H1 (cell line): ENCODE data around the gene XDH. TPM values are rescaled to one million over a fixed set of nuclear protein-coding genes. Genes with fewer than 3 reads are reported as not detected.

ENCODE experiments used
- BACH1 ChIP-seq: IDR thresholded peaks from 2 replicates; pipeline ENCODE4 v1.6.1; 2012; ENCODE audit warnings: low read length, improper control_type of control experiment
- GABPA ChIP-seq: IDR thresholded peaks from 2 replicates; pipeline ENCODE4 v1.6.1; 2011; ENCODE audit warnings: mild to moderate bottlenecking, low read length, moderate library complexity, borderline replicate concordance; ENCODE audit not compliant: insufficient read depth
- SAP30 ChIP-seq: fragments of 300-600 bp; sonication (generic); IDR thresholded peaks from 2 replicates; pipeline ENCODE4 v1.7.1; 2012; ENCODE audit warnings: low read length, moderate library complexity, mild to moderate bottlenecking, inconsistent platforms; ENCODE audit not compliant: insufficient read depth, insufficient replicate concordance
- SIN3A ChIP-seq, 2 experiments: IDR thresholded peaks in 1 of 2; conservative IDR thresholded peaks in 1 of 2; 2 replicates each; pipeline ENCODE4 v1.6.1; 2011 to 2012; ENCODE audit warnings: low read length in 2 of 2, improper control_type of control experiment in 1 of 2, low read depth in 1 of 2, mild to moderate bottlenecking in 1 of 2
- polyA plus RNA-seq, 7 experiments: library from polyadenylated mRNA; depleted of rRNA in 3 of 7; stranded (reverse) in 5 of 7; unstranded in 2 of 7; fragments of >200 nt in 5 of 7; fragments of 200-250 nt in 2 of 7; gene quantifications; 1 replicate in 5 of 7; 2 replicates in 1 of 7; 4 replicates in 1 of 7; pipeline versions ENCODE4 v1.2.1 to v1.2.3, GENCODE V29; 2011 to 2013; ENCODE audit warnings: missing spikeins in 2 of 7, mixed read lengths in 2 of 7
- total RNA-seq: library from RNA; stranded (reverse); fragmentation: NEBNext Ultra II Directional; extraction: Animal tissue kit (Norgen Biotek cat#: 25700); gene quantifications from 2 replicates; pipeline ENCODE4 v1.2.1, GENCODE V29; 2021
- TF ChIP-seq, protein P1 (sequence below): fragments of 300-600 bp; sonication (generic); IDR thresholded peaks from 2 replicates; pipeline ENCODE4 v1.7.1; 2012; ENCODE audit warnings: low read length, moderate library complexity, mild to moderate bottlenecking, inconsistent platforms; ENCODE audit not compliant: insufficient replicate concordance
- TF ChIP-seq, protein P2 (sequence below): IDR thresholded peaks from 2 replicates; pipeline ENCODE4 v1.6.1; 2012; ENCODE audit warnings: inconsistent platforms

The XDH gene
- total and polyA plus RNA-seq, 2 of the 8 experiments (the other 6 are each of a cell fraction or from before 2014, with no cell fraction given), result 0.68 to 1.2 TPM

DNA sequence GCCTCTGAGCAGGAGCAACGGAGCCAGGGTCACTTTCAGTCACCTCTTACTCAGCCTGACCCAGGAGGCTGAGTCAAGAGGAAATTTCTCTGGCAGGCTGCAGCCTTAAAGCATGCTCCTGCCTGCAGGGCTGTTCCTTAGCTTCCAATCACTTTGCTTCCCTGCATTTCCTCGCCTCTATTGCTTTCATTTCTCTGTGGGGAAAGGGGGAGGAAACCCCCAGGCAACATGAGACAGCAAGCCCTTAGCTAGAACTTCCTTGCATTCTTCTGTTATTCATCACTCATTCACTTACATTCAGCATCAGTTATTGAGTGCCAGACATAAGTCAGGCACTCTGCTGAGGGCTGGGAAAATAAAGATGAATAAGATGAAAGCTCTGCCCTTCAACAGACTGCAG lies 13.0 kb downstream of the XDH start (continued):
- TF ChIP-seq, protein P1, sequence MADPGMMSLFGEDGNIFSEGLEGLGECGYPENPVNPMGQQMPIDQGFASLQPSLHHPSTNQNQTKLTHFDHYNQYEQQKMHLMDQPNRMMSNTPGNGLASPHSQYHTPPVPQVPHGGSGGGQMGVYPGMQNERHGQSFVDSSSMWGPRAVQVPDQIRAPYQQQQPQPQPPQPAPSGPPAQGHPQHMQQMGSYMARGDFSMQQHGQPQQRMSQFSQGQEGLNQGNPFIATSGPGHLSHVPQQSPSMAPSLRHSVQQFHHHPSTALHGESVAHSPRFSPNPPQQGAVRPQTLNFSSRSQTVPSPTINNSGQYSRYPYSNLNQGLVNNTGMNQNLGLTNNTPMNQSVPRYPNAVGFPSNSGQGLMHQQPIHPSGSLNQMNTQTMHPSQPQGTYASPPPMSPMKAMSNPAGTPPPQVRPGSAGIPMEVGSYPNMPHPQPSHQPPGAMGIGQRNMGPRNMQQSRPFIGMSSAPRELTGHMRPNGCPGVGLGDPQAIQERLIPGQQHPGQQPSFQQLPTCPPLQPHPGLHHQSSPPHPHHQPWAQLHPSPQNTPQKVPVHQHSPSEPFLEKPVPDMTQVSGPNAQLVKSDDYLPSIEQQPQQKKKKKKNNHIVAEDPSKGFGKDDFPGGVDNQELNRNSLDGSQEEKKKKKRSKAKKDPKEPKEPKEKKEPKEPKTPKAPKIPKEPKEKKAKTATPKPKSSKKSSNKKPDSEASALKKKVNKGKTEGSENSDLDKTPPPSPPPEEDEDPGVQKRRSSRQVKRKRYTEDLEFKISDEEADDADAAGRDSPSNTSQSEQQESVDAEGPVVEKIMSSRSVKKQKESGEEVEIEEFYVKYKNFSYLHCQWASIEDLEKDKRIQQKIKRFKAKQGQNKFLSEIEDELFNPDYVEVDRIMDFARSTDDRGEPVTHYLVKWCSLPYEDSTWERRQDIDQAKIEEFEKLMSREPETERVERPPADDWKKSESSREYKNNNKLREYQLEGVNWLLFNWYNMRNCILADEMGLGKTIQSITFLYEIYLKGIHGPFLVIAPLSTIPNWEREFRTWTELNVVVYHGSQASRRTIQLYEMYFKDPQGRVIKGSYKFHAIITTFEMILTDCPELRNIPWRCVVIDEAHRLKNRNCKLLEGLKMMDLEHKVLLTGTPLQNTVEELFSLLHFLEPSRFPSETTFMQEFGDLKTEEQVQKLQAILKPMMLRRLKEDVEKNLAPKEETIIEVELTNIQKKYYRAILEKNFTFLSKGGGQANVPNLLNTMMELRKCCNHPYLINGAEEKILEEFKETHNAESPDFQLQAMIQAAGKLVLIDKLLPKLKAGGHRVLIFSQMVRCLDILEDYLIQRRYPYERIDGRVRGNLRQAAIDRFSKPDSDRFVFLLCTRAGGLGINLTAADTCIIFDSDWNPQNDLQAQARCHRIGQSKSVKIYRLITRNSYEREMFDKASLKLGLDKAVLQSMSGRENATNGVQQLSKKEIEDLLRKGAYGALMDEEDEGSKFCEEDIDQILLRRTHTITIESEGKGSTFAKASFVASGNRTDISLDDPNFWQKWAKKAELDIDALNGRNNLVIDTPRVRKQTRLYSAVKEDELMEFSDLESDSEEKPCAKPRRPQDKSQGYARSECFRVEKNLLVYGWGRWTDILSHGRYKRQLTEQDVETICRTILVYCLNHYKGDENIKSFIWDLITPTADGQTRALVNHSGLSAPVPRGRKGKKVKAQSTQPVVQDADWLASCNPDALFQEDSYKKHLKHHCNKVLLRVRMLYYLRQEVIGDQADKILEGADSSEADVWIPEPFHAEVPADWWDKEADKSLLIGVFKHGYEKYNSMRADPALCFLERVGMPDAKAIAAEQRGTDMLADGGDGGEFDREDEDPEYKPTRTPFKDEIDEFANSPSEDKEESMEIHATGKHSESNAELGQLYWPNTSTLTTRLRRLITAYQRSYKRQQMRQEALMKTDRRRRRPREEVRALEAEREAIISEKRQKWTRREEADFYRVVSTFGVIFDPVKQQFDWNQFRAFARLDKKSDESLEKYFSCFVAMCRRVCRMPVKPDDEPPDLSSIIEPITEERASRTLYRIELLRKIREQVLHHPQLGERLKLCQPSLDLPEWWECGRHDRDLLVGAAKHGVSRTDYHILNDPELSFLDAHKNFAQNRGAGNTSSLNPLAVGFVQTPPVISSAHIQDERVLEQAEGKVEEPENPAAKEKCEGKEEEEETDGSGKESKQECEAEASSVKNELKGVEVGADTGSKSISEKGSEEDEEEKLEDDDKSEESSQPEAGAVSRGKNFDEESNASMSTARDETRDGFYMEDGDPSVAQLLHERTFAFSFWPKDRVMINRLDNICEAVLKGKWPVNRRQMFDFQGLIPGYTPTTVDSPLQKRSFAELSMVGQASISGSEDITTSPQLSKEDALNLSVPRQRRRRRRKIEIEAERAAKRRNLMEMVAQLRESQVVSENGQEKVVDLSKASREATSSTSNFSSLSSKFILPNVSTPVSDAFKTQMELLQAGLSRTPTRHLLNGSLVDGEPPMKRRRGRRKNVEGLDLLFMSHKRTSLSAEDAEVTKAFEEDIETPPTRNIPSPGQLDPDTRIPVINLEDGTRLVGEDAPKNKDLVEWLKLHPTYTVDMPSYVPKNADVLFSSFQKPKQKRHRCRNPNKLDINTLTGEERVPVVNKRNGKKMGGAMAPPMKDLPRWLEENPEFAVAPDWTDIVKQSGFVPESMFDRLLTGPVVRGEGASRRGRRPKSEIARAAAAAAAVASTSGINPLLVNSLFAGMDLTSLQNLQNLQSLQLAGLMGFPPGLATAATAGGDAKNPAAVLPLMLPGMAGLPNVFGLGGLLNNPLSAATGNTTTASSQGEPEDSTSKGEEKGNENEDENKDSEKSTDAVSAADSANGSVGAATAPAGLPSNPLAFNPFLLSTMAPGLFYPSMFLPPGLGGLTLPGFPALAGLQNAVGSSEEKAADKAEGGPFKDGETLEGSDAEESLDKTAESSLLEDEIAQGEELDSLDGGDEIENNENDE, result no peak
- TF ChIP-seq SIN3A (conservative IDR thresholded peaks at IDR 0.05 in 1 of 2, IDR thresholded peaks at IDR 0.05 in 1 of 2; ENCODE audit: low read depth in 1 of 2, low read length in 2 of 2), result no peak
- no peak for TF ChIP-seq GABPA
- TF ChIP-seq, protein P2, sequence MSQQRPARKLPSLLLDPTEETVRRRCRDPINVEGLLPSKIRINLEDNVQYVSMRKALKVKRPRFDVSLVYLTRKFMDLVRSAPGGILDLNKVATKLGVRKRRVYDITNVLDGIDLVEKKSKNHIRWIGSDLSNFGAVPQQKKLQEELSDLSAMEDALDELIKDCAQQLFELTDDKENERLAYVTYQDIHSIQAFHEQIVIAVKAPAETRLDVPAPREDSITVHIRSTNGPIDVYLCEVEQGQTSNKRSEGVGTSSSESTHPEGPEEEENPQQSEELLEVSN, result no peak
- TF ChIP-seq SAP30, result no peak
- no peak for TF ChIP-seq BACH1
- TF ChIP-seq, all 59 proteins: peak for 0
